ENCODE results near the gene GPX2. TPM values are rescaled to one million over a fixed set of nuclear protein-coding genes. Genes with fewer than 3 reads are reported as not detected.

Gene GPX2
- total and polyA plus RNA-seq, 4 donors, result 6.9 to 1,067 (median 325) TPM

DNA sequence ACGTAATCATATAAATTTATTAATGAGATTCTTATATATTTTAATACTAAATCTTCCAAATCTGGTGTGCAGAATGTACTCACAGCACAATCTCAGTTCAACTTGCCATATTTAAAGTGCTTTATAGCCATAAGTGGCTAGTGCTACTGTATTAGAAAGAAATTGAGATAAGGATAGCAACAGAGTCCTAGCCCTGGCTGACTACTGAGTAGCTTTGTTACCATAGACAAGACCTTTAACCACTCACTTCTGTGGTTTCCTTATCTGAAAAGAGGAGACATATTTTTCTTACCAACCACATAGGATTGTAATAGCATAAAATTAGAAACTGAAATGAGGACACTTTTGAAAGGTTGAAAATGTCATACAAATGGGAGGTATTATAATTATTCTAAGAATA, 30.3 kb downstream of the GPX2 start (continued):
- TF ChIP-seq MAX (IDR thresholded peaks at IDR 0.05), result no peak
- TF ChIP-seq FOXA1 (IDR thresholded peaks at IDR 0.05), result no peak

- H3K27ac ChIP-seq (ENCODE audit: low read depth in 1 of 2, low read length in 2 of 2), result no peak overlapping the region
- no peaks in the 10 kb centered on the region for H3K27me3 ChIP-seq (ENCODE audit: control insufficient read depth in 4 of 4, insufficient read depth in 4 of 4, low read length in 3 of 4)
- H3K4me3 ChIP-seq (ENCODE audit: low read depth in 1 of 3, low read length in 3 of 3), result no peak overlapping the region
- WGBS, result 27% methylated on average over 3 of the region's 3 CpGs
- DNase-seq (ENCODE audit: low spot score), result no peak
- H3K36me3 ChIP-seq (ENCODE audit: control insufficient read depth in 4 of 4, insufficient read depth in 3 of 4, low read depth in 1 of 4, low read length in 3 of 4), result no peaks in the 10 kb centered on the region
- H3K9ac ChIP-seq (ENCODE audit: low read depth in 1 of 2, low read length in 2 of 2), result no peak overlapping the region
- H3K9me3 ChIP-seq (ENCODE audit: control insufficient read depth in 4 of 4, low read length in 3 of 4), result no peaks in the 10 kb centered on the region
- no peak for TF ChIP-seq JUND (IDR thresholded peaks at IDR 0.05)
- peak; percentile 39 for TF ChIP-seq CTCF (IDR thresholded peaks at IDR 0.05; ENCODE audit: low read depth, low read length, missing input control)
- TF ChIP-seq RAD21 (IDR thresholded peaks at IDR 0.05), result peak; percentile 29 to 53
- H3K4me1 ChIP-seq (ENCODE audit: control insufficient read depth in 4 of 4, insufficient read depth in 4 of 4, low read length in 3 of 4), result peaks cover 2 to 18% (median 10%) of the 10 kb centered on the region in 4 donors
Observed at GRCh38 chr14:64910847-64911495, 31.6 kb downstream of the GPX2 start.

DNA sequence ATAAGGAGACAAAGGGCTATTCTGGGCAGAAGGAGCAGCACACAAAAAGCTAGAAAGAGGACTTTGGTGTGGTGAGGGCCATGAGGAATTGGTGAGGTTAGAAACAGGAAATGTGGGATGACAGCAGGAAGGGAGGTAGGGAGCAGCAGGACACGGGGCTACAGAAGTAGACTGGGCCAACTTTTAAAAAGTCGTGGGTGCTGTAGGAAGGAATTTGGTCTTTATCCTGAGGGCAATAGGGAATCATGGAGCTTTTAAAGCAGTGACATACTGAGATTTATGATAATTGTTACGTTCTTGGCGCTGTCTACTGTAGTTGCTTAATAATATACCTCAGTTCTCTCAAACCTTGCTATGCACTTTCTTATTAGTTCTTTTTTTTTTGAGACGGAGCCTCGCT, 36.5 kb downstream of the GPX2 start:
- Histone ChIP-seq H3K9ac (ENCODE audit: low read depth in 1 of 2, low read length in 2 of 2) (no peak overlapping the region), H3K36me3 (ENCODE audit: control insufficient read depth in 4 of 4, insufficient read depth in 3 of 4, low read depth in 1 of 4, low read length in 3 of 4) (no peaks in the 10 kb centered on the region), H3K27ac (ENCODE audit: low read depth in 1 of 2, low read length in 2 of 2) (no peak overlapping the region), H3K27me3 (ENCODE audit: control insufficient read depth in 4 of 4, insufficient read depth in 4 of 4, low read length in 3 of 4) (no peaks in the 10 kb centered on the region), H3K9me3 (ENCODE audit: control insufficient read depth in 4 of 4, low read length in 3 of 4) (no peaks in the 10 kb centered on the region), H3K4me1 (ENCODE audit: control insufficient read depth in 4 of 4, insufficient read depth in 4 of 4, low read length in 3 of 4) (no peaks in the 10 kb centered on the region), H3K4me3 (ENCODE audit: low read depth in 1 of 3, low read length in 3 of 3) (no peak overlapping the region)
- WGBS, result 81% methylated on average over 6 of the region's 6 CpGs
- TF ChIP-seq YY1 (IDR thresholded peaks at IDR 0.05), result no peak
- no peak for TF ChIP-seq FOXA1 (IDR thresholded peaks at IDR 0.05)
- TF ChIP-seq RAD21 (IDR thresholded peaks at IDR 0.05), result no peak
- TF ChIP-seq EGR1 (IDR thresholded peaks at IDR 0.05; ENCODE audit: low read depth in 2 of 2), result no peak
- TF ChIP-seq CTCF (IDR thresholded peaks at IDR 0.05; ENCODE audit: low read depth, low read length, missing input control), result no peak
- TF ChIP-seq REST (IDR thresholded peaks at IDR 0.05), result no peak
- TF ChIP-seq RXRA (IDR thresholded peaks at IDR 0.05), result no peak
- no peak for TF ChIP-seq ATF3 (IDR thresholded peaks at IDR 0.05)
- no peak for TF ChIP-seq JUND (IDR thresholded peaks at IDR 0.05)
- no peak for TF ChIP-seq NR2F2 (IDR thresholded peaks at IDR 0.05)
- TF ChIP-seq HNF4A (conservative IDR thresholded peaks at IDR 0.05), result no peak
- no peak for TF ChIP-seq MAX (IDR thresholded peaks at IDR 0.05)
- no peak for TF ChIP-seq TAF1 (conservative IDR thresholded peaks at IDR 0.05)
- no peak for TF ChIP-seq SP1 (IDR thresholded peaks at IDR 0.05)
- TF ChIP-seq FOXA2 (IDR thresholded peaks at IDR 0.05), result no peak
- no peak for DNase-seq (ENCODE audit: low spot score)
